HG02798 (cell line): Measurements from ENCODE around the gene CRYBG3.
"Not testable (repeated sequence)": the region's sequence is repeated elsewhere in the genome, so short reads cannot be mapped to it uniquely, and the experiment has no call there.

Experiments
- ATAC-seq: cut with Tn5 transposase; IDR thresholded peaks from one replicate; pipeline ENCODE4 v1.9.1; 2021; ENCODE audit warnings: mild to moderate bottlenecking; ENCODE audit not compliant: unreplicated experiment, poor library complexity

Gene CRYBG3

GRCh38 chr3:97833184-97833583 is 11.4 kb downstream of the CRYBG3 start:
- ATAC-seq, result not testable (repeated sequence)

GRCh38 chr3:97835761-97836160 is 13.9 kb downstream of the CRYBG3 start:
- no peak for ATAC-seq

- no peak for ATAC-seq
Observed at GRCh38 chr3:97838393-97838792, 16.6 kb downstream of the CRYBG3 start.

- ATAC-seq, result no peak
Observed at GRCh38 chr3:97839944-97840343, 18.1 kb downstream of the CRYBG3 start.

GRCh38 chr3:97841304-97841703 is 19.5 kb downstream of the CRYBG3 start:
- ATAC-seq, result no peak

- no peak for ATAC-seq
Observed at GRCh38 chr3:97841956-97842355, 20.1 kb downstream of the CRYBG3 start.

- no peak for ATAC-seq
Observed at GRCh38 chr3:97848779-97849178, 27.0 kb downstream of the CRYBG3 start.

- no peak for ATAC-seq
Observed at GRCh38 chr3:97857401-97857800, 35.6 kb downstream of the CRYBG3 start.

GRCh38 chr3:97860364-97860763 is 38.6 kb downstream of the CRYBG3 start:
- no peak for ATAC-seq

GRCh38 chr3:97862582-97862981 is 40.8 kb downstream of the CRYBG3 start:
- ATAC-seq, result no peak

GRCh38 chr3:97863031-97863430 is 41.2 kb downstream of the CRYBG3 start:
- no peak for ATAC-seq

GRCh38 chr3:97863775-97864174 is 42.0 kb downstream of the CRYBG3 start:
- no peak for ATAC-seq

GRCh38 chr3:97871186-97871585 is 49.4 kb downstream of the CRYBG3 start:
- ATAC-seq, result no peak

- ATAC-seq, result no peak
Observed at GRCh38 chr3:97871801-97872524, 50.2 kb downstream of the CRYBG3 start.

- no peak for ATAC-seq
Observed at GRCh38 chr3:97872525-97873042, 50.8 kb downstream of the CRYBG3 start.

GRCh38 chr3:97880267-97880666 is 58.5 kb downstream of the CRYBG3 start:
- no peak for ATAC-seq

GRCh38 chr3:97882975-97883598 is 61.3 kb downstream of the CRYBG3 start:
- ATAC-seq, result no peak

GRCh38 chr3:97883736-97884135 is 61.9 kb downstream of the CRYBG3 start:
- ATAC-seq, result no peak

- no peak for ATAC-seq
Observed at GRCh38 chr3:97884586-97885123, 62.8 kb downstream of the CRYBG3 start.

- no peak for ATAC-seq
Observed at GRCh38 chr3:97885931-97886824, 64.4 kb downstream of the CRYBG3 start.

- ATAC-seq, result no peak
Observed at GRCh38 chr3:97889814-97890213, 68.0 kb downstream of the CRYBG3 start.
